ENCODE results near the gene SYNDIG1.

GRCh38 chr20:24497851-24498250, 28.4 kb downstream of the SYNDIG1 start:
- no peak for TF ChIP-seq CBX8 (IDR thresholded peaks at IDR 0.05)
- no peak for TF ChIP-seq ELK1 (IDR thresholded peaks at IDR 0.05; ENCODE audit: low read depth, low read length)
- TF ChIP-seq, protein P1, sequence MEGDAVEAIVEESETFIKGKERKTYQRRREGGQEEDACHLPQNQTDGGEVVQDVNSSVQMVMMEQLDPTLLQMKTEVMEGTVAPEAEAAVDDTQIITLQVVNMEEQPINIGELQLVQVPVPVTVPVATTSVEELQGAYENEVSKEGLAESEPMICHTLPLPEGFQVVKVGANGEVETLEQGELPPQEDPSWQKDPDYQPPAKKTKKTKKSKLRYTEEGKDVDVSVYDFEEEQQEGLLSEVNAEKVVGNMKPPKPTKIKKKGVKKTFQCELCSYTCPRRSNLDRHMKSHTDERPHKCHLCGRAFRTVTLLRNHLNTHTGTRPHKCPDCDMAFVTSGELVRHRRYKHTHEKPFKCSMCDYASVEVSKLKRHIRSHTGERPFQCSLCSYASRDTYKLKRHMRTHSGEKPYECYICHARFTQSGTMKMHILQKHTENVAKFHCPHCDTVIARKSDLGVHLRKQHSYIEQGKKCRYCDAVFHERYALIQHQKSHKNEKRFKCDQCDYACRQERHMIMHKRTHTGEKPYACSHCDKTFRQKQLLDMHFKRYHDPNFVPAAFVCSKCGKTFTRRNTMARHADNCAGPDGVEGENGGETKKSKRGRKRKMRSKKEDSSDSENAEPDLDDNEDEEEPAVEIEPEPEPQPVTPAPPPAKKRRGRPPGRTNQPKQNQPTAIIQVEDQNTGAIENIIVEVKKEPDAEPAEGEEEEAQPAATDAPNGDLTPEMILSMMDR (IDR thresholded peaks at IDR 0.05), result no peak
- no peak for TF ChIP-seq HDAC2 (IDR thresholded peaks at IDR 0.05)
- no peak for TF ChIP-seq MAFK (IDR thresholded peaks at IDR 0.05; ENCODE audit: partially characterized antibody)
- TF ChIP-seq MAZ (IDR thresholded peaks at IDR 0.05; ENCODE audit: borderline replicate concordance, low read depth, low read length), result no peak
- no peak for TF ChIP-seq SMC3 (IDR thresholded peaks at IDR 0.05)
- TF ChIP-seq JUN (IDR thresholded peaks at IDR 0.05), result no peak
- no peak for TF ChIP-seq MYC (IDR thresholded peaks at IDR 0.05; ENCODE audit: borderline replicate concordance, low read length)
- no peak for TF ChIP-seq RFX5 (IDR thresholded peaks at IDR 0.05)
